GM11168 (cell line): ENCODE data around the gene FOCAD.
"Not testable (repeated sequence)": the region's sequence is repeated elsewhere in the genome, so short reads cannot be mapped to it uniquely, and the experiment has no call there.

Experiments
- in situ Hi-C: fragments of 300-500 bp; cut with MboI; formaldehyde crosslinking; loops from one replicate; pipeline ENCODE4 v1.12.0; 2022; ENCODE audit warnings: low sequenced_read_pairs; ENCODE audit not compliant: unreplicated experiment

FOCAD gene

GRCh38 chr9:20673537-20673936 is 10.5 kb upstream of the FOCAD start:
- in situ Hi-C loops = not testable (repeated sequence)

DNA sequence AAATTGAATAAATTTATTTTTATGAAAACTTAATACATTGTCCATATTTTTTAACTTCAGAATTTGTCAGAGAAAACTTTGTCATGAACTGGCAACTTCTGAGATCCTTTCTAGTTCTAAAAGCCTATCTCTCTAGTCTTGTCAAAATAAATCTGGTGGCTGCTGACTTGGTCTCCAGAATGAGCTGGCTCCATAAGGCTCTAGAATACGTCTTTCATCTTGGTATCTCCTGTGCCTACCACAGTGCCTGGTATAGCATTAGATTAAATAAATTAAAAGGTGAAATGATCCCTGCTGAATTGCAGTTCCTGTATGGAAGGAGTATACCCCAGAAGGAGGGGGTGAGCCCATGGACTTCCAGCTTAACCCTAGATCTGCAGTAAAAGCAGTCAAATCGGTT is 2.6 kb upstream of the FOCAD start:
- in situ Hi-C loops = no loop called here

DNA sequence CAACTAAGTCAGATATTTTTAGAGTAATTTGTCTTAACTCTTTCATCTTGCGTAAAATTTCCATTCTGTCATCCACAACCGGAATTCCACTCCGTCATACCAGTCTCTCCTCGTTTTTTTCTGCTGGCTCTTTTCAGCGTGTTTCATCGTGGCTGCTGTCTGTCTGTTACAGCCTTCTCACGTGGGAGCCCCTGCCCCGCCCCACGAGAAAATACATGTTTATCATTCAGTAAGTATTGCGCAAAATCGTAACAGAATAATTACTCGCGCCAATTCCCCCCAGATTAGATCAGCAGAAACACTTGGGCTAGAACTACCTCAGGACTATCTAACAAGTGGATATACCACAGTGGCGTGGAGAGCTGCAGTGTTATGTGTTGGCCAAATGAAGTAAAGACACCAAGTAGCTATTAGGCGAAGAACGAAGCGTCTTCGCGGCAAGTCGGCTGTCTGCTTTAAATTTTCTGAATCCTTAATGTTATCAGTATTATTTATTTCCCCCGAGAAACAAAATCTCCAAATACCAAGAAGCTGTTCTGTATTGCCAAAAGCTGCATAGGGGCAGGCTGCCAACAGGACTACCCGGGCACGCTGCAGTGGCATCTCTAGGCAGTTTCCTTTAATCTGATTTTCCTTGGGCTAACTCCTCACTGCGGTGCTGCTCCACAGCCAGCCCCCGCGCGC is 566 bp upstream of the FOCAD start:
- in situ Hi-C loops = no loop called here

DNA sequence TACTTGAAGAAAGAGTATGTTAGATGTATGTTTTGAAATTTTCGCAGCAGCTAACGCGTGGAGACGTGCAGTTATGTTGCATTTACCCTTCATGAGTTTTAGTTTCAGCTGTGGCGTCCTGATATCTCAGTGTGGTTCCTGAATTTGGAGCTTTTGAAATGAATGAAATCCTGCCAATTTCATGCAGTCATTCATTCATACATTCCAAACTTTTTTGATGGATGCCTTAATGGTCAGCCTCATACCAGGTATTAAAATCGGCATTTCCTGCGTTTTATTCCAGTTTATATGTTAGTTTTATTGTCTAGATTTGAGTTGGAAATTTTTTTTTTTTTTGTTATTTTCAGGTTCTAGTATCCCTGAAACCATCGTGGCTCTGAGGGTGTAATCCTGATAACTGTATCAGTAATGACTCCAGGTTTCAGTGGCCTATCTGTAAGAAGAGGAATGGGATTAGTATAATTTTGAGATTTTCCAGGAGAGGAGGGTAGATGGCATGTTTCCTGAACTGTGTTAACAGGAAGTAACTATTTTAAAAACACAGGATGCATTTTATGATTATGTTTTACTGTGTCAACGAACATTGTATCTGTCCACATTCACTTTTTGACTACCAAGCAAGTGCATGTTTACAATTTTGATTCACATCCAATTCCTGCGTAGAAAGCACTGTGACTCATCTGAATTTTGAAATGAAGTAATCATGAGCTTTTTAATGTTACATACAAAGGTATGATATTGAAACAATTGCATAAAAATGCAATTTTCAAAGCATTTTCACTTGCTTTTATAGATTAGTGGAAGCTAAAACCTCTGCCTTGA is 1.0 kb downstream of the FOCAD start:
- in situ Hi-C loops = no loop called here

GRCh38 chr9:20685769-20686168 is 1.7 kb downstream of the FOCAD start:
- in situ Hi-C loops = no loop called here

- in situ Hi-C loops = no loop called here
These were observed 5.8 kb downstream of the FOCAD start for GRCh38 chr9:20689833-20690232.

- in situ Hi-C loops = no loop called here
These were observed 8.5 kb downstream of the FOCAD start for GRCh38 chr9:20692554-20692953.

DNA sequence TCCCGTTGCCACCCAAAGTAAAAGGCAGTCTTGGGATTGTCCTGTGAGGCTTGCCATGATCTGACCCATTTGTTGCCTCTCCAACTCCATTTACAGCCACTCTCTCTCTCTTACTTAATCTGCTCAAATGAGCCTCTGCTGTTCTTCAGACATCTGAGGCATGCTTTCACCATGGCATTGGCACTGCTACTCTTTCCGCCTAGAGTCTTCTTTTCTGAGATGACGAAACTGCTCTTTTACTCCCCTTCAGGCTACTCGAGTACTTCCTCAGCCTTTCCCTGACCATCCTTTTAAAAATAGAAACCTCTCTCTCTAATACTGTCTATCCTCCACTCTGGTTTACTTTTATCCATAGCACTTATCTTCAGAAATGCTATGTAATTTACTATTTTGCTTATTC is 9.0 kb downstream of the FOCAD start:
- in situ Hi-C loops = no loop called here

- in situ Hi-C loops = no loop called here
These were observed 10.2 kb downstream of the FOCAD start for GRCh38 chr9:20694248-20694647.

DNA sequence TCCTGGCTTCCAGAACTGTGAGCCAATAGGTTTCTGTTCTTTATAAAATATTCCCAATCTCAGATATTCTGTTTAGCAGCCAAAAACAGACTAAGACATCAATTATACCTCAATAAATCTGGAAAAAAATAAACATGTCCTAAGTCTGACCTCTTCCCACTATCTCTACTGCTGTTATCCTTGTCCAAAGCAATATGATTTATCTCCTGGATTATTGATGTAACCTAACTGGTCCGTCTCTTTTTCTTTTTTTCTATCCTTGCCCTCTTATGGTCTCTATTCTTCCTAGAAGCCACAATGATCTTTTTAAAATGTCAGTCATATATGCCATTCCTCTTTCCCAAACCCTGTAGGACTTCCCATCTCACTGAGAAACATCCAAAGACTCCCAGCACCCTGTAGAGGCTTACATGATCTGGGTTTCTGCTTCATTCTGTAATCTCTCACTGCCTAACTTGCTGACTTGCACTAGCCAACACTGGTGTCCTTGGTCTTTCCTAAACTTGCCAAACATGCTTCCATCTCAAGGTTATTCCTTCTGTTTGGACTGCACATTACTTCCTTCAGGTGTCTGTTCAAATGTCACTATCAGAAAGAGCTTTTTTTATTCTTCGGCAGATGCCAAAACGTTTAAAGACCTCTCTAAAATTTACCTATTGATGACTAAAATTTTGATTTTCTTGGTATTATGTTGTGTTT is 13.1 kb downstream of the FOCAD start:
- in situ Hi-C loops = no loop called here

GRCh38 chr9:20698782-20699181 is 14.7 kb downstream of the FOCAD start:
- in situ Hi-C loops = no loop called here

DNA sequence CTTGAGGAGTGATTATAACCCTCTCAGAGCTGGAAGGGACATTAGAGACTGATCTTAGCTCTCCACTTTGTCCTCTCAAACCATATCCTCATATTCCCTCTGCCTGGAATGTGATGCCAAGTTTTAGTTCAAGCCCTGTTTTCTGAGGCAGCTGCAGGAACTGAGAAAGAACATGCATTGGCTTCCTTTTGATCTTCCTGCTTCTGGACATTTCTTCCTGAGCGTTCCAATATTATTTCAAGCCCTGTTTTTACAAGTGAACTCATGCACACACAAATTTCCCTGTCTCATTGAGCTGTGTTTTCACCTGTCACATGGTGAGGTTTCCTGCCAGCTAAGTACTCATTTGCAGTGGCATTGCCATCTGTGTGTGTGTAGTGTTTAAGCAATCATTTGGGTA is 17.0 kb downstream of the FOCAD start:
- in situ Hi-C loops = no loop called here

GRCh38 chr9:20702570-20702969 is 18.5 kb downstream of the FOCAD start:
- in situ Hi-C loops = no loop called here

GRCh38 chr9:20703146-20703545 is 19.1 kb downstream of the FOCAD start:
- in situ Hi-C loops = no loop called here

DNA sequence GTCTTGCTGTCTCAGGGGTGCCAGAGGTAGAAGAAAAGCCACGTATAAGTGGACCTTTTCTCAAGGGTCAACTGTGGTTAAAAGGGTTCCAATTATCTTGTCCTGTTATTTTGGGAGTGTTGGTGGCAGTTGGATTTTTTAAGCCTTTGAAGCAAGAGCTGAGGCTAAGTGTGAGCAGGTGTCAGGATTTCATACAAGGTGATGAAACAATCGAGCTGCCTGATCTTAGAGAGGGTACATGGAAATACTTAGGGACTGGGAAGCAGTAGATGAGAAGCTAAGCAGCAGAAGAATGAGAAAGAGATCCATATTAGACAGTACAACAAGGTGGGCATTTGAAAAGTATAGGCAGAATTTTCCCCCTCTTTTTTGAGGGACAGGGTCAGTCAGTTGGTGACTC is 23.6 kb downstream of the FOCAD start:
- in situ Hi-C loops = no loop called here

- in situ Hi-C loops = no loop called here
These were observed 29.1 kb downstream of the FOCAD start for GRCh38 chr9:20713172-20713571.

- in situ Hi-C loops = no loop called here
These were observed 30.7 kb downstream of the FOCAD start for GRCh38 chr9:20714442-20715415.

GRCh38 chr9:20722221-20722620 is 38.2 kb downstream of the FOCAD start:
- in situ Hi-C loops = no loop called here

- in situ Hi-C loops = no loop called here
These were observed 41.6 kb downstream of the FOCAD start for GRCh38 chr9:20725675-20726074.

DNA sequence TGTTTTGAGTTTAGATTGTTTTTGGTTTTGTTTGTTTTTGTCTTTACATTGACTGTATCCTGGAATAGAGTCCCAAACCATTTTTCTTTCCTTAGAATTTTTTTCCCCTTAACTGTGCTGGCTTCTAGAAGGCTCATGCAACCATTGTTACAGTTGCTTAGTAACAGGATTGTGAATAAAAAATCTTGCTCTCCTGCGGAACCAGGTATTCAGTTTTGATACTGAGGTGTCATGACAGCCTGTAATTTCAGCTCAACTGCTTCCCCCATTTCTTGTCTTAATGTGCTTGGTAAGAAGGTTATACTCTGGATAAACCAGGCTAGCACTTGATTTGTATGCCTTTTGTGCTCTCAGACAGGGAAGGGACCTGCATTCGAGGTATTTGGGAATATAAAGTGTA is 42.1 kb downstream of the FOCAD start:
- in situ Hi-C loops = no loop called here
